MM.1S (cell line): Measurements from ENCODE around the gene MLLT1.

Source experiments
- EZH2 ChIP-seq: fragments of 300-600 bp; sonication (generic); optimal IDR thresholded peaks from 2 replicates; pipeline ENCODE3; 2017; ENCODE audit warnings: low read depth, mild to moderate bottlenecking, antibody characterized with exemption, low read length, mixed read lengths
- EZH2phosphoT487 ChIP-seq: fragments of 300-600 bp; sonication (generic); IDR thresholded peaks from 2 replicates; pipeline ENCODE4 v1.6.1; 2018; ENCODE audit warnings: antibody characterized with exemption, low read length
- TF ChIP-seq, protein P1 (sequence below): fragments of 300-600 bp; sonication (generic); IDR thresholded peaks from 2 replicates; pipeline ENCODE4 v1.5.1; 2016; ENCODE audit warnings: antibody characterized with exemption, low read length, mixed read lengths

DNA sequence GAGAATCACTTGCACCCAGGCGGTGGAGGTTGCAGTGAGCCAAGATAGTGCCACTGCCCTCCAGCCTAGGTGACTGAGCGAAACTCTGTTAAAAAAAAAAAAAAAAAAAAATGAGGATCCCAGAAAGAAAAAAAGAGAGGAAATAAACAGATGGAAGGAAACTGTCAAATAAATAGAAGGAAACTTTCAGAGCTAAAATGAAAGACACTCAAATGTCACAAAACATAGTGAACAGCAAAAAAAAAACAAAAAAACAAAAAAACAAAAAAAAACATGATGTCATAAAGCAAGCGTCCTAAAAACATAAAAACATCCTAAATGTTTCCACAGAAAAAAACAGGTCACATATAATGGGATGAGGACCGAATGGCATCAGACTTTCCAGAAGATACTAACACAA is 15.0 kb downstream of the MLLT1 start:
- TF ChIP-seq, protein P1, sequence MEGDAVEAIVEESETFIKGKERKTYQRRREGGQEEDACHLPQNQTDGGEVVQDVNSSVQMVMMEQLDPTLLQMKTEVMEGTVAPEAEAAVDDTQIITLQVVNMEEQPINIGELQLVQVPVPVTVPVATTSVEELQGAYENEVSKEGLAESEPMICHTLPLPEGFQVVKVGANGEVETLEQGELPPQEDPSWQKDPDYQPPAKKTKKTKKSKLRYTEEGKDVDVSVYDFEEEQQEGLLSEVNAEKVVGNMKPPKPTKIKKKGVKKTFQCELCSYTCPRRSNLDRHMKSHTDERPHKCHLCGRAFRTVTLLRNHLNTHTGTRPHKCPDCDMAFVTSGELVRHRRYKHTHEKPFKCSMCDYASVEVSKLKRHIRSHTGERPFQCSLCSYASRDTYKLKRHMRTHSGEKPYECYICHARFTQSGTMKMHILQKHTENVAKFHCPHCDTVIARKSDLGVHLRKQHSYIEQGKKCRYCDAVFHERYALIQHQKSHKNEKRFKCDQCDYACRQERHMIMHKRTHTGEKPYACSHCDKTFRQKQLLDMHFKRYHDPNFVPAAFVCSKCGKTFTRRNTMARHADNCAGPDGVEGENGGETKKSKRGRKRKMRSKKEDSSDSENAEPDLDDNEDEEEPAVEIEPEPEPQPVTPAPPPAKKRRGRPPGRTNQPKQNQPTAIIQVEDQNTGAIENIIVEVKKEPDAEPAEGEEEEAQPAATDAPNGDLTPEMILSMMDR = no peak
- TF ChIP-seq EZH2phosphoT487 (no peak), EZH2 (no peak)
